K562 (cell line): ENCODE data around the gene CACNA1C. TPM values are rescaled to one million over a fixed set of nuclear protein-coding genes. Genes with fewer than 3 reads are reported as not detected.

Source experiments
- FOSL1 ChIP-seq: fragments of 200-800 bp; sonication (Bioruptor generic); conservative IDR thresholded peaks from 2 replicates; pipeline ENCODE4 v1.6.1; 2016; ENCODE audit warnings: missing genetic modification characterization, missing compliant biosample characterization
- KLF1 ChIP-seq: fragments of 450-650 bp; IDR thresholded peaks from 2 replicates; pipeline ENCODE4 v1.6.1; 2016; ENCODE audit warnings: missing genetic modification characterization, missing compliant biosample characterization
- MBD2 ChIP-seq: sonication (generic); IDR thresholded peaks from 2 replicates; pipeline ENCODE4 v1.6.1; 2016; ENCODE audit warnings: low read depth, borderline replicate concordance
- NCOA1 ChIP-seq: fragments of 450-650 bp; IDR thresholded peaks from 2 replicates; pipeline ENCODE4 v1.6.1; 2016; ENCODE audit warnings: low read depth
- PCBP2 ChIP-seq: fragments of 200-400 bp; formaldehyde crosslinking; IDR thresholded peaks from 2 replicates; pipeline ENCODE4 v1.6.1; 2018; ENCODE audit warnings: low read length, low read depth, mild to moderate bottlenecking, moderate library complexity; ENCODE audit not compliant: poor library complexity, severe bottlenecking
- POLR2B ChIP-seq: fragments of 450-650 bp; IDR thresholded peaks from 2 replicates; pipeline ENCODE4 v1.6.1; 2018; ENCODE audit warnings: low read depth; ENCODE audit not compliant: partially characterized antibody
- PTBP1 ChIP-seq: fragments of 200-400 bp; formaldehyde crosslinking; IDR thresholded peaks from 2 replicates; pipeline ENCODE4 v1.6.1; 2017; ENCODE audit warnings: low read depth, low read length
- STAG1 ChIP-seq: sonication (generic); formaldehyde crosslinking; IDR thresholded peaks from 2 replicates; pipeline ENCODE4 v1.5.0; 2020; ENCODE audit warnings: missing genetic modification reagents, borderline replicate concordance
- TAL1 ChIP-seq: fragments of 450-650 bp; IDR thresholded peaks from 2 replicates; pipeline ENCODE4 v1.6.1; 2016; ENCODE audit warnings: mild to moderate bottlenecking
- TOE1 ChIP-seq, 2 experiments: fragments of 450-650 bp in 1 of 2; sonication (generic) in 1 of 2; formaldehyde crosslinking in 1 of 2; IDR thresholded peaks; 2 replicates each; pipeline versions ENCODE4 v1.7.1 to v1.8.0; 2016 to 2022; ENCODE audit warnings: borderline replicate concordance in 2 of 2, mild to moderate bottlenecking in 2 of 2, antibody characterized with exemption in 1 of 2, inconsistent platforms in 1 of 2, low read depth in 1 of 2, missing genetic modification reagents in 1 of 2, moderate library complexity in 1 of 2
- ZNF41 ChIP-seq: fragments of 250-450 bp; sonication (Bioruptor Pico); conservative IDR thresholded peaks from 2 replicates; pipeline ENCODE4 v1.4.0; 2020; ENCODE audit warnings: mild to moderate bottlenecking
- polyA plus RNA-seq, 8 experiments: library from polyadenylated mRNA; depleted of rRNA in 4 of 8; stranded (reverse) in 5 of 8; unstranded in 3 of 8; fragments of >200 nt; fragmentation: Nextera tagmentation in 2 of 8; fragmentation: Illumina TruSeq in 1 of 8; extraction: Ambion mirVana in 2 of 8; extraction: Trizol in 1 of 8; gene quantifications; 2 replicates each; pipeline versions ENCODE4 v1.2.1 to v1.2.3, GENCODE V29; 2011 to 2014; ENCODE audit warnings: inconsistent platforms in 1 of 8, missing spikeins in 1 of 8
- total RNA-seq, 7 experiments: library from RNA; depleted of rRNA in 6 of 7; stranded (reverse); fragments of >200 nt in 6 of 7; fragmentation: Illumina TruSeq in 2 of 7; extraction: Trizol in 2 of 7; gene quantifications; 2 replicates each; pipeline versions ENCODE4 v1.2.1 to v1.2.3, GENCODE V29; 2011 to 2021; ENCODE audit warnings: low replicate concordance in 1 of 7
- TF ChIP-seq, protein P1 (sequence below): fragments of 450-650 bp; IDR thresholded peaks from 2 replicates; pipeline ENCODE4 v1.6.1; 2016; ENCODE audit warnings: mild to moderate bottlenecking, moderate library complexity
- TF ChIP-seq, protein P2 (sequence below): fragments of 150-350 bp; conservative IDR thresholded peaks from 2 replicates; pipeline ENCODE4 v1.6.1; 2014; ENCODE audit warnings: low read length

The CACNA1C gene
- total and polyA plus RNA-seq, 9 of the 15 experiments (the other 6 are each of a cell fraction or from before 2014, with no cell fraction given), result not detected

DNA sequence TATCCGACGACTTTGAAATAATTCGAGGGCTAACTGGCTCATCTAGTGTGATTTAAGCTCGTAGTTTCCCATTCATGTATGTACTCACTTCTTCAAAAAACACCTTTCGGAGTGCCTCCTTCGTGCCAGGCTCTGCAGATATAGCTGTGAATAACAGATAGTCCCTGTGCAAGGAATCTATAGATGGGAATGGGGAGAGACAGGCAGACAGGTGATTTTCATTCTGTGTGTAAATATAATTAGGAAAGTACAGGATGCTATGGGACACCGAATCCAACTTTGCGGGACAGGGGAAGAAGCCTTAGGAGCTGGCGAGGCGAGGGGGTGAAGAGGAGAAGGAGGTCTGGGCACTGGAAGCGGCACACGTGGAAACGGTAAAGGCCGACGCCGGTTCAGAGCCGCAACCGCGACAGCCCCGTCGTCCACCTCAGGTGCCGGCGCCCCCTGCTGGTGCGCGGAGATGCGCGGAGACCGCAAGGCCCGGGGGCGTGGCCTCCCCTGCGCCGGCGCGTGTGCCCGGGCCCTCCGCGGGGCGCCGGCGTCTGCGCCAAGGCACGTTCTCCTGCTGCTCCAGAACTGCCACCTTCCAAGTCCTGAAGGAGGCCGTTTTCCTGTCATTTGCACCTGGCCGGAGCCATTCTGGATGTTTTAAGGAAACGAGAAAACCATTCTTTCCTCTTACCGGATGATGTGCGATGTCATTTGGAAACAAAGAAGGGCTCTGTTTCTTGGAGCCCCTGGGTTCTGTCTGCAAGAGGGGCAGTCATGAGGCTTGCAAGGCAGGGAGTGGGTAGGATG is 18.0 kb upstream of the CACNA1C start (continued):
- TF ChIP-seq, protein P1, sequence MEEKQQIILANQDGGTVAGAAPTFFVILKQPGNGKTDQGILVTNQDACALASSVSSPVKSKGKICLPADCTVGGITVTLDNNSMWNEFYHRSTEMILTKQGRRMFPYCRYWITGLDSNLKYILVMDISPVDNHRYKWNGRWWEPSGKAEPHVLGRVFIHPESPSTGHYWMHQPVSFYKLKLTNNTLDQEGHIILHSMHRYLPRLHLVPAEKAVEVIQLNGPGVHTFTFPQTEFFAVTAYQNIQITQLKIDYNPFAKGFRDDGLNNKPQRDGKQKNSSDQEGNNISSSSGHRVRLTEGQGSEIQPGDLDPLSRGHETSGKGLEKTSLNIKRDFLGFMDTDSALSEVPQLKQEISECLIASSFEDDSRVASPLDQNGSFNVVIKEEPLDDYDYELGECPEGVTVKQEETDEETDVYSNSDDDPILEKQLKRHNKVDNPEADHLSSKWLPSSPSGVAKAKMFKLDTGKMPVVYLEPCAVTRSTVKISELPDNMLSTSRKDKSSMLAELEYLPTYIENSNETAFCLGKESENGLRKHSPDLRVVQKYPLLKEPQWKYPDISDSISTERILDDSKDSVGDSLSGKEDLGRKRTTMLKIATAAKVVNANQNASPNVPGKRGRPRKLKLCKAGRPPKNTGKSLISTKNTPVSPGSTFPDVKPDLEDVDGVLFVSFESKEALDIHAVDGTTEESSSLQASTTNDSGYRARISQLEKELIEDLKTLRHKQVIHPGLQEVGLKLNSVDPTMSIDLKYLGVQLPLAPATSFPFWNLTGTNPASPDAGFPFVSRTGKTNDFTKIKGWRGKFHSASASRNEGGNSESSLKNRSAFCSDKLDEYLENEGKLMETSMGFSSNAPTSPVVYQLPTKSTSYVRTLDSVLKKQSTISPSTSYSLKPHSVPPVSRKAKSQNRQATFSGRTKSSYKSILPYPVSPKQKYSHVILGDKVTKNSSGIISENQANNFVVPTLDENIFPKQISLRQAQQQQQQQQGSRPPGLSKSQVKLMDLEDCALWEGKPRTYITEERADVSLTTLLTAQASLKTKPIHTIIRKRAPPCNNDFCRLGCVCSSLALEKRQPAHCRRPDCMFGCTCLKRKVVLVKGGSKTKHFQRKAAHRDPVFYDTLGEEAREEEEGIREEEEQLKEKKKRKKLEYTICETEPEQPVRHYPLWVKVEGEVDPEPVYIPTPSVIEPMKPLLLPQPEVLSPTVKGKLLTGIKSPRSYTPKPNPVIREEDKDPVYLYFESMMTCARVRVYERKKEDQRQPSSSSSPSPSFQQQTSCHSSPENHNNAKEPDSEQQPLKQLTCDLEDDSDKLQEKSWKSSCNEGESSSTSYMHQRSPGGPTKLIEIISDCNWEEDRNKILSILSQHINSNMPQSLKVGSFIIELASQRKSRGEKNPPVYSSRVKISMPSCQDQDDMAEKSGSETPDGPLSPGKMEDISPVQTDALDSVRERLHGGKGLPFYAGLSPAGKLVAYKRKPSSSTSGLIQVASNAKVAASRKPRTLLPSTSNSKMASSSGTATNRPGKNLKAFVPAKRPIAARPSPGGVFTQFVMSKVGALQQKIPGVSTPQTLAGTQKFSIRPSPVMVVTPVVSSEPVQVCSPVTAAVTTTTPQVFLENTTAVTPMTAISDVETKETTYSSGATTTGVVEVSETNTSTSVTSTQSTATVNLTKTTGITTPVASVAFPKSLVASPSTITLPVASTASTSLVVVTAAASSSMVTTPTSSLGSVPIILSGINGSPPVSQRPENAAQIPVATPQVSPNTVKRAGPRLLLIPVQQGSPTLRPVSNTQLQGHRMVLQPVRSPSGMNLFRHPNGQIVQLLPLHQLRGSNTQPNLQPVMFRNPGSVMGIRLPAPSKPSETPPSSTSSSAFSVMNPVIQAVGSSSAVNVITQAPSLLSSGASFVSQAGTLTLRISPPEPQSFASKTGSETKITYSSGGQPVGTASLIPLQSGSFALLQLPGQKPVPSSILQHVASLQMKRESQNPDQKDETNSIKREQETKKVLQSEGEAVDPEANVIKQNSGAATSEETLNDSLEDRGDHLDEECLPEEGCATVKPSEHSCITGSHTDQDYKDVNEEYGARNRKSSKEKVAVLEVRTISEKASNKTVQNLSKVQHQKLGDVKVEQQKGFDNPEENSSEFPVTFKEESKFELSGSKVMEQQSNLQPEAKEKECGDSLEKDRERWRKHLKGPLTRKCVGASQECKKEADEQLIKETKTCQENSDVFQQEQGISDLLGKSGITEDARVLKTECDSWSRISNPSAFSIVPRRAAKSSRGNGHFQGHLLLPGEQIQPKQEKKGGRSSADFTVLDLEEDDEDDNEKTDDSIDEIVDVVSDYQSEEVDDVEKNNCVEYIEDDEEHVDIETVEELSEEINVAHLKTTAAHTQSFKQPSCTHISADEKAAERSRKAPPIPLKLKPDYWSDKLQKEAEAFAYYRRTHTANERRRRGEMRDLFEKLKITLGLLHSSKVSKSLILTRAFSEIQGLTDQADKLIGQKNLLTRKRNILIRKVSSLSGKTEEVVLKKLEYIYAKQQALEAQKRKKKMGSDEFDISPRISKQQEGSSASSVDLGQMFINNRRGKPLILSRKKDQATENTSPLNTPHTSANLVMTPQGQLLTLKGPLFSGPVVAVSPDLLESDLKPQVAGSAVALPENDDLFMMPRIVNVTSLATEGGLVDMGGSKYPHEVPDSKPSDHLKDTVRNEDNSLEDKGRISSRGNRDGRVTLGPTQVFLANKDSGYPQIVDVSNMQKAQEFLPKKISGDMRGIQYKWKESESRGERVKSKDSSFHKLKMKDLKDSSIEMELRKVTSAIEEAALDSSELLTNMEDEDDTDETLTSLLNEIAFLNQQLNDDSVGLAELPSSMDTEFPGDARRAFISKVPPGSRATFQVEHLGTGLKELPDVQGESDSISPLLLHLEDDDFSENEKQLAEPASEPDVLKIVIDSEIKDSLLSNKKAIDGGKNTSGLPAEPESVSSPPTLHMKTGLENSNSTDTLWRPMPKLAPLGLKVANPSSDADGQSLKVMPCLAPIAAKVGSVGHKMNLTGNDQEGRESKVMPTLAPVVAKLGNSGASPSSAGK, result peak; percentile 84
- TF ChIP-seq FOSL1 (tag), result no peak
- peak; percentile 55; the same call in 1 of the 2 replicates for TF ChIP-seq STAG1 (CRISPR knock-in tag)
- TF ChIP-seq TAL1, result no peak
- TF ChIP-seq PCBP2, result no peak
- no peak for TF ChIP-seq PTBP1
- no peak for TF ChIP-seq NCOA1
- TF ChIP-seq POLR2B, result no peak
- TF ChIP-seq, protein P2, sequence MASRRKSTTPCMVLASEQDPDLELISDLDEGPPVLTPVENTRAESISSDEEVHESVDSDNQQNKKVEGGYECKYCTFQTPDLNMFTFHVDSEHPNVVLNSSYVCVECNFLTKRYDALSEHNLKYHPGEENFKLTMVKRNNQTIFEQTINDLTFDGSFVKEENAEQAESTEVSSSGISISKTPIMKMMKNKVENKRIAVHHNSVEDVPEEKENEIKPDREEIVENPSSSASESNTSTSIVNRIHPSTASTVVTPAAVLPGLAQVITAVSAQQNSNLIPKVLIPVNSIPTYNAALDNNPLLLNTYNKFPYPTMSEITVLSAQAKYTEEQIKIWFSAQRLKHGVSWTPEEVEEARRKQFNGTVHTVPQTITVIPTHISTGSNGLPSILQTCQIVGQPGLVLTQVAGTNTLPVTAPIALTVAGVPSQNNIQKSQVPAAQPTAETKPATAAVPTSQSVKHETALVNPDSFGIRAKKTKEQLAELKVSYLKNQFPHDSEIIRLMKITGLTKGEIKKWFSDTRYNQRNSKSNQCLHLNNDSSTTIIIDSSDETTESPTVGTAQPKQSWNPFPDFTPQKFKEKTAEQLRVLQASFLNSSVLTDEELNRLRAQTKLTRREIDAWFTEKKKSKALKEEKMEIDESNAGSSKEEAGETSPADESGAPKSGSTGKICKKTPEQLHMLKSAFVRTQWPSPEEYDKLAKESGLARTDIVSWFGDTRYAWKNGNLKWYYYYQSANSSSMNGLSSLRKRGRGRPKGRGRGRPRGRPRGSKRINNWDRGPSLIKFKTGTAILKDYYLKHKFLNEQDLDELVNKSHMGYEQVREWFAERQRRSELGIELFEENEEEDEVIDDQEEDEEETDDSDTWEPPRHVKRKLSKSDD, result no peak
- TF ChIP-seq TOE1 (IDR thresholded peaks at IDR 0.05; ENCODE audit: borderline replicate concordance), result no peak
- no peak for TF ChIP-seq TOE1 (CRISPR knock-in tag; IDR thresholded peaks at IDR 0.05; ENCODE audit: borderline replicate concordance, low read depth)
- no peak for TF ChIP-seq ZNF41 (CRISPR knock-in tag)
- no peak for TF ChIP-seq KLF1 (tag)
- TF ChIP-seq MBD2, result no peak
